K562 (cell line): ENCODE results near the gene KHDRBS2. TPM values are rescaled to one million over a fixed set of nuclear protein-coding genes. Genes with fewer than 3 reads are reported as not detected.

Source experiments
- ATAC-seq: fragments of 200-7000 bp; cut with Tn5 transposase; 3 replicates; pipeline ENCODE4 v1.9.1; 2020; ENCODE audit warnings: moderate library complexity
- BruUV-seq: library from RNA; stranded (reverse); fragments of 400-500 nt; replicated peaks from 2 replicates; lab custom pipeline; 2021; lab: Mats Ljungman, UMichigan
- CTCF ChIA-PET: fragments of 300-600 bp; formaldehyde crosslinking; extraction: SDS; loops from one replicate; lab custom pipeline; 2021; ENCODE audit warnings: low intra/inter-chr PET ratio; lab: Yijun Ruan, JAX
- POLR2A ChIA-PET: fragments of 300-600, 350-650 bp; sonication (Branson Sonifier 250); formaldehyde crosslinking; extraction: SDS; loops from one replicate; lab custom pipeline; 2021; ENCODE audit warnings: antibody characterized with exemption, inconsistent platforms; lab: Yijun Ruan, JAX
- DNase-seq, 4 experiments: peaks; one replicate each; pipeline versions ENCODE4 v3.0.0 to v3.0.0-alpha.2; 2011 to 2018; ENCODE audit warnings: low spot score in 3 of 4, mixed read lengths in 3 of 4; ENCODE audit errors: extremely low read depth in 1 of 4
- FAIRE-seq: peaks from 2 replicates; lab custom pipeline; 2011; peaks lifted over from hg19 to GRCh38; lab: Jason Lieb, UNC
- H2AFZ ChIP-seq: 2 replicates; pipeline ENCODE4 v1.6.0; 2011; ENCODE audit warnings: low read depth, low read length, control low read depth, inconsistent platforms
- H3K27ac ChIP-seq: fragments of 200-600 bp; 3 replicates; pipeline ENCODE4 v1.8.0; 2011; ENCODE audit warnings: low read depth, mild to moderate bottlenecking, control low read depth, inconsistent platforms, low read length, moderate library complexity, mixed read lengths; ENCODE audit errors: extremely low read depth
- H3K27me3 ChIP-seq, 2 experiments: fragments of 300-600 bp in 1 of 2; 2 replicates in 1 of 2; 3 replicates in 1 of 2; pipeline versions ENCODE4 v1.6.0 to v1.8.0; 2011; ENCODE audit warnings: inconsistent platforms in 2 of 2, low read length in 2 of 2, mild to moderate bottlenecking in 1 of 2, mixed read lengths in 1 of 2, moderate library complexity in 1 of 2; ENCODE audit not compliant: control insufficient read depth in 2 of 2, insufficient read depth in 2 of 2
- H3K36me3 ChIP-seq: fragments of 300-600 bp; 3 replicates; pipeline ENCODE4 v1.8.0; 2011; ENCODE audit warnings: mild to moderate bottlenecking, low read length, inconsistent platforms; ENCODE audit not compliant: control insufficient read depth, insufficient read depth
- H3K4me1 ChIP-seq, 2 experiments: fragments of 200-600 bp in 1 of 2; replicated peaks in 1 of 2; 2 replicates in 1 of 2; 3 replicates in 1 of 2; pipeline versions ENCODE4 v1.5.1 to v1.8.0; 2011; ENCODE audit warnings: inconsistent platforms in 2 of 2, low read length in 2 of 2, mild to moderate bottlenecking in 1 of 2, mixed read lengths in 1 of 2, moderate library complexity in 1 of 2; ENCODE audit not compliant: control insufficient read depth in 2 of 2, insufficient read depth in 2 of 2
- H3K4me2 ChIP-seq: 2 replicates; pipeline ENCODE4 v1.6.1; 2011; ENCODE audit warnings: low read length, control low read depth, inconsistent platforms, mixed read lengths; ENCODE audit not compliant: insufficient read depth
- H3K4me3 ChIP-seq: fragments of 200-600 bp; sonication (generic), shearing (Covaris generic); 2 replicates; pipeline ENCODE4 v1.5.1; 2016; ENCODE audit warnings: control low read depth, inconsistent platforms
- H3K79me2 ChIP-seq: fragments of 200-600 bp; 3 replicates; pipeline ENCODE4 v1.8.0; 2011; ENCODE audit warnings: low read length, inconsistent platforms; ENCODE audit not compliant: control insufficient read depth, insufficient read depth
- H3K9ac ChIP-seq, 2 experiments: 2 replicates each; pipeline versions ENCODE4 v1.6.0 to v1.6.1; 2011; ENCODE audit warnings: low read depth in 2 of 2, low read length in 2 of 2, control low read depth in 1 of 2, inconsistent platforms in 1 of 2, mild to moderate bottlenecking in 1 of 2, mixed read lengths in 1 of 2; ENCODE audit not compliant: insufficient read depth in 1 of 2
- H3K9me1 ChIP-seq: one replicate; pipeline ENCODE4 v1.6.0; 2011; ENCODE audit warnings: inconsistent platforms, mild to moderate bottlenecking, low read length, moderate library complexity; ENCODE audit not compliant: control insufficient read depth, insufficient read depth
- H3K9me3 ChIP-seq: replicated peaks from 2 replicates; pipeline ENCODE4 v1.5.1; 2011; ENCODE audit warnings: low read depth, low read length, inconsistent platforms; ENCODE audit not compliant: control insufficient read depth, insufficient read depth
- H4K20me1 ChIP-seq: replicated peaks from 2 replicates; pipeline ENCODE4 v1.6.1; 2011; ENCODE audit warnings: low read length, inconsistent platforms, mixed read lengths; ENCODE audit not compliant: control insufficient read depth, insufficient read depth
- FOSL1 ChIP-seq: fragments of 200-800 bp; sonication (Bioruptor generic); conservative IDR thresholded peaks from 2 replicates; pipeline ENCODE4 v1.6.1; 2016; ENCODE audit warnings: missing genetic modification characterization, missing compliant biosample characterization
- HMBOX1 ChIP-seq: sonication (generic); IDR thresholded peaks from 2 replicates; pipeline ENCODE4 v1.6.1; 2016
- JUND ChIP-seq, 2 experiments: IDR thresholded peaks; 2 replicates in 1 of 2; 3 replicates in 1 of 2; pipeline ENCODE4 v1.6.1; 2011; ENCODE audit warnings: borderline replicate concordance in 2 of 2, low read depth in 2 of 2, low read length in 2 of 2, improper control_type of control experiment in 1 of 2, missing biosample characterization in 1 of 2, missing genetic modification characterization in 1 of 2, missing genetic modification reagents in 1 of 2
- NCOA4 ChIP-seq: fragments of 450-650 bp; IDR thresholded peaks from 2 replicates; pipeline ENCODE4 v1.6.1; 2018; ENCODE audit warnings: mild to moderate bottlenecking; ENCODE audit not compliant: partially characterized antibody
- ZNF780A ChIP-seq: fragments of 250-450 bp; sonication (Bioruptor Pico); IDR thresholded peaks from 2 replicates; pipeline ENCODE4 v1.5.0; 2021; ENCODE audit warnings: mild to moderate bottlenecking
- WGBS: fragments of 100-300 bp; shearing (Covaris generic); methylation state at CpG from one replicate; pipeline ENCODE4 v1.1.6; 2016; ENCODE audit warnings: low coverage, mixed read lengths; ENCODE audit not compliant: insufficient coverage; ENCODE audit errors: missing lambda C conversion rate; 5-methylcytosine and 5-hydroxymethylcytosine counted together
- in situ Hi-C: fragments of 300-500 bp; cut with MboI; formaldehyde crosslinking; loops from 4 replicates; pipeline ENCODE4 v1.15.0; 2018; ENCODE audit warnings: inconsistent platforms, mixed read lengths
- intact Hi-C: fragments of 100-400 bp; cut with micrococcal nuclease; formaldehyde crosslinking; loops from 2 replicates; pipeline ENCODE4 v1.14.2; 2022
- polyA plus RNA-seq, 8 experiments: library from polyadenylated mRNA; depleted of rRNA in 4 of 8; stranded (reverse) in 5 of 8; unstranded in 3 of 8; fragments of >200 nt; fragmentation: Nextera tagmentation in 2 of 8; fragmentation: Illumina TruSeq in 1 of 8; extraction: Ambion mirVana in 2 of 8; extraction: Trizol in 1 of 8; gene quantifications; 2 replicates each; pipeline versions ENCODE4 v1.2.1 to v1.2.3, GENCODE V29; 2011 to 2014; ENCODE audit warnings: inconsistent platforms in 1 of 8, missing spikeins in 1 of 8
- total RNA-seq, 7 experiments: library from RNA; depleted of rRNA in 6 of 7; stranded (reverse); fragments of >200 nt in 6 of 7; fragmentation: Illumina TruSeq in 2 of 7; extraction: Trizol in 2 of 7; gene quantifications; 2 replicates each; pipeline versions ENCODE4 v1.2.1 to v1.2.3, GENCODE V29; 2011 to 2021; ENCODE audit warnings: low replicate concordance in 1 of 7
- TF ChIP-seq, protein P1 (sequence below): fragments of 250-450 bp; sonication (Bioruptor Pico); IDR thresholded peaks from 2 replicates; pipeline ENCODE4 v1.8.0; 2022; ENCODE audit warnings: moderate library complexity, mild to moderate bottlenecking, inconsistent platforms
- TF ChIP-seq, protein P2 (sequence below): fragments of 250-450 bp; sonication (Bioruptor Pico); IDR thresholded peaks from 2 replicates; pipeline ENCODE4 v1.4.0; 2020; ENCODE audit warnings: mild to moderate bottlenecking, moderate library complexity

Gene KHDRBS2
- total and polyA plus RNA-seq, 9 of the 15 experiments (the other 6 are each of a cell fraction or from before 2014, with no cell fraction given) = not detected

DNA sequence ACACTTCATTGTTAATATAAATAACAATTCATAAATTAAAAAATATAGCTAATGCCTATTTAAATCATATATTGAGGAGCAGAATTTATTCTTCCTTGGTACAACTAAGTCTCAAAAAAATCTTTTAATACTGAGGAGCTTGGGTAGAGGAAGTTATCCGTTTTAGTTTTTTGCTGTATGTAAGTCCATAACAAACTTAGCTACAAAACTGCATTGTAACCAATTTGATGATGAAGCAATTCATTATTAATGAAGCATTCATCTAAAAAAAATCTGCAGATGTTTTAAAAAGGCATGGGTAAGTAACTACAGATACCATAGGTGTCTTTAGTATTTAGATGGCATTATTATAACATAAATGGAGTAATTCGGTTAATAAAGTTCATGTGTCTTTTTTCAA is 1.3 kb downstream of the KHDRBS2 start:
- Histone ChIP-seq H3K9me1 (no peaks in the 10 kb centered on the region), H3K27ac (no peak overlapping the region), H3K36me3 (no peaks in the 10 kb centered on the region), H3K9me3 (no peaks in the 10 kb centered on the region), H3K79me2 (no peaks in the 10 kb centered on the region), H3K4me3 (no peak overlapping the region), H4K20me1 (no peaks in the 10 kb centered on the region), H3K4me2 (no peak overlapping the region), H3K27me3 (no peaks in the 10 kb centered on the region), H3K4me1 (no peaks in the 10 kb centered on the region), H3K9ac (no peak overlapping the region), H2AFZ (no peak overlapping the region)
- POLR2A ChIA-PET = no interaction called here
- TF ChIP-seq ZNF780A (CRISPR knock-in tag) (no peak), FOSL1 (no peak), HMBOX1 (no peak), NCOA4 (no peak), JUND (IDR thresholded peaks at IDR 0.05; ENCODE audit: borderline replicate concordance, low read depth, low read length) (no peak), JUND (tag; IDR thresholded peaks at IDR 0.05; ENCODE audit: borderline replicate concordance, low read depth, low read length) (no peak)
- TF ChIP-seq, protein P1, sequence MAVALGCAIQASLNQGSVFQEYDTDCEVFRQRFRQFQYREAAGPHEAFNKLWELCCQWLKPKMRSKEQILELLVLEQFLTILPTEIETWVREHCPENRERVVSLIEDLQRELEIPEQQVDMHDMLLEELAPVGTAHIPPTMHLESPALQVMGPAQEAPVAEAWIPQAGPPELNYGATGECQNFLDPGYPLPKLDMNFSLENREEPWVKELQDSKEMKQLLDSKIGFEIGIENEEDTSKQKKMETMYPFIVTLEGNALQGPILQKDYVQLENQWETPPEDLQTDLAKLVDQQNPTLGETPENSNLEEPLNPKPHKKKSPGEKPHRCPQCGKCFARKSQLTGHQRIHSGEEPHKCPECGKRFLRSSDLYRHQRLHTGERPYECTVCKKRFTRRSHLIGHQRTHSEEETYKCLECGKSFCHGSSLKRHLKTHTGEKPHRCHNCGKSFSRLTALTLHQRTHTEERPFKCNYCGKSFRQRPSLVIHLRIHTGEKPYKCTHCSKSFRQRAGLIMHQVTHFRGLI (CRISPR knock-in tag) = no peak
- TF ChIP-seq, protein P2, sequence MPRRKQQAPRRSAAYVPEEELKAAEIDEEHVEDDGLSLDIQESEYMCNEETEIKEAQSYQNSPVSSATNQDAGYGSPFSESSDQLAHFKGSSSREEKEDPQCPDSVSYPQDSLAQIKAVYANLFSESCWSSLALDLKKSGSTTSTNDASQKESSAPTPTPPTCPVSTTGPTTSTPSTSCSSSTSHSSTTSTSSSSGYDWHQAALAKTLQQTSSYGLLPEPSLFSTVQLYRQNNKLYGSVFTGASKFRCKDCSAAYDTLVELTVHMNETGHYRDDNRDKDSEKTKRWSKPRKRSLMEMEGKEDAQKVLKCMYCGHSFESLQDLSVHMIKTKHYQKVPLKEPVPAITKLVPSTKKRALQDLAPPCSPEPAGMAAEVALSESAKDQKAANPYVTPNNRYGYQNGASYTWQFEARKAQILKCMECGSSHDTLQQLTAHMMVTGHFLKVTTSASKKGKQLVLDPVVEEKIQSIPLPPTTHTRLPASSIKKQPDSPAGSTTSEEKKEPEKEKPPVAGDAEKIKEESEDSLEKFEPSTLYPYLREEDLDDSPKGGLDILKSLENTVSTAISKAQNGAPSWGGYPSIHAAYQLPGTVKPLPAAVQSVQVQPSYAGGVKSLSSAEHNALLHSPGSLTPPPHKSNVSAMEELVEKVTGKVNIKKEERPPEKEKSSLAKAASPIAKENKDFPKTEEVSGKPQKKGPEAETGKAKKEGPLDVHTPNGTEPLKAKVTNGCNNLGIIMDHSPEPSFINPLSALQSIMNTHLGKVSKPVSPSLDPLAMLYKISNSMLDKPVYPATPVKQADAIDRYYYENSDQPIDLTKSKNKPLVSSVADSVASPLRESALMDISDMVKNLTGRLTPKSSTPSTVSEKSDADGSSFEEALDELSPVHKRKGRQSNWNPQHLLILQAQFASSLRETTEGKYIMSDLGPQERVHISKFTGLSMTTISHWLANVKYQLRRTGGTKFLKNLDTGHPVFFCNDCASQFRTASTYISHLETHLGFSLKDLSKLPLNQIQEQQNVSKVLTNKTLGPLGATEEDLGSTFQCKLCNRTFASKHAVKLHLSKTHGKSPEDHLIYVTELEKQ (CRISPR knock-in tag) = no peak
- no TSS peak for BruUV-seq
- CTCF ChIA-PET = no interaction called here
- no peak for ATAC-seq
- FAIRE-seq = no peak
- no peak for DNase-seq
- intact Hi-C loops (no loop called here), in situ Hi-C loops (no loop called here)
- WGBS = 0% methylated on average over 2 of the region's 2 CpGs
